ENCODE results near the gene MGLL.

MGLL gene

GRCh38 chr3:127849368-127849767 is 27.1 kb upstream of the MGLL start:
- no peak overlapping the region for H3K4me3 ChIP-seq (ENCODE audit: low read depth, low read length)
- TF ChIP-seq, protein P1, sequence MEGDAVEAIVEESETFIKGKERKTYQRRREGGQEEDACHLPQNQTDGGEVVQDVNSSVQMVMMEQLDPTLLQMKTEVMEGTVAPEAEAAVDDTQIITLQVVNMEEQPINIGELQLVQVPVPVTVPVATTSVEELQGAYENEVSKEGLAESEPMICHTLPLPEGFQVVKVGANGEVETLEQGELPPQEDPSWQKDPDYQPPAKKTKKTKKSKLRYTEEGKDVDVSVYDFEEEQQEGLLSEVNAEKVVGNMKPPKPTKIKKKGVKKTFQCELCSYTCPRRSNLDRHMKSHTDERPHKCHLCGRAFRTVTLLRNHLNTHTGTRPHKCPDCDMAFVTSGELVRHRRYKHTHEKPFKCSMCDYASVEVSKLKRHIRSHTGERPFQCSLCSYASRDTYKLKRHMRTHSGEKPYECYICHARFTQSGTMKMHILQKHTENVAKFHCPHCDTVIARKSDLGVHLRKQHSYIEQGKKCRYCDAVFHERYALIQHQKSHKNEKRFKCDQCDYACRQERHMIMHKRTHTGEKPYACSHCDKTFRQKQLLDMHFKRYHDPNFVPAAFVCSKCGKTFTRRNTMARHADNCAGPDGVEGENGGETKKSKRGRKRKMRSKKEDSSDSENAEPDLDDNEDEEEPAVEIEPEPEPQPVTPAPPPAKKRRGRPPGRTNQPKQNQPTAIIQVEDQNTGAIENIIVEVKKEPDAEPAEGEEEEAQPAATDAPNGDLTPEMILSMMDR (IDR thresholded peaks at IDR 0.05; ENCODE audit: insufficient read depth, low read depth, low read length, missing control alignments): no peak
- no peak for DNase-seq (ENCODE audit: low read depth)

DNA sequence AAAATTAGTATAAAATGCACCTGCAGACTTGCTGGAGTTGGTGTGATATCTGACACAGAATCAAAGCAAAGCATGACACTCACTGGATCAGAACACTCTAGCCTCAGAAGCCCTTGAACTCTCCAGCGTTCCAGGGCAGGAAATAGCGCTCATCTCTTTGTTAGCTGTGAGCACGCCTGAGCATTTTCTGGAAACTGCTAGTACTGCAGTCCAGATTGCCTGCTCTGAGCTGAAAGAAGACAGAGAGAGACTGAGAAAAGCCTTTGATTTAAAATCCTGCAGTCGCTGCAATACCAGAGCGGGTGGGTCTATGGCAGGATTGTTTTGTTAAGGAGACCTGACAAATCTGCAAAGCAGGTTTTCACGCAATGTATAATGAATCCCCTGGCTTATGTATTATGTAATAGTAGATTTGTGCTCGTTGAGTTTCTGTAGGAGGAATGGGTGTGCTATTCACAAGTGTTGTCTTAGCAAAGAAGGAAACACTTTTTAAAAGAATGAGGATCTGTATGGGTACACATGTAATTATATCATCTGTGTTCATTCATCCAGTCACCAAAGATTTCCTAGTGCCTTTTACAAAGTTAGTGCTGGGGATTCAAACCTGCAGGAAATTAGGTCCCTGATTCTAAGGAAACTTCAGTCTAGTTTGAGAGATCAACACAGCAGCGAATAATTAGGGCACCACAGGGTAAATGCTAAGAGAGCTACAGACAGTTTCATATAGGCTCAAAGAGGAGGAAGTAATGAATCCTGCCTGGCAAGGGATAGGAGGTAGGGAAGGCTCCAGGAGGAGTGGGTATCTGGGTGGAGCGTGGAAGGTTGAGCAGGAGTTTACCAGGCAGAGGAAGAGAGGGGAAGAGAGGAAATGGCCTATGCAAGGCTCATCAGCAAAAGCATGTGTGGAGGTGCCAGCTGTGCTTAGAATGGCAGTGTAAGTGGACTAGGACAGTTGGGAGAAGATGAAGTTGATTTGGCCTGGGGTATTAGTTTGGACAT is 26.1 kb upstream of the MGLL start:
- DNase-seq (ENCODE audit: low read depth): no peak
- TF ChIP-seq, protein P1 (IDR thresholded peaks at IDR 0.05; ENCODE audit: insufficient read depth, low read depth, low read length, missing control alignments): no peak
- H3K4me3 ChIP-seq (ENCODE audit: low read depth, low read length): no peak overlapping the region

DNA sequence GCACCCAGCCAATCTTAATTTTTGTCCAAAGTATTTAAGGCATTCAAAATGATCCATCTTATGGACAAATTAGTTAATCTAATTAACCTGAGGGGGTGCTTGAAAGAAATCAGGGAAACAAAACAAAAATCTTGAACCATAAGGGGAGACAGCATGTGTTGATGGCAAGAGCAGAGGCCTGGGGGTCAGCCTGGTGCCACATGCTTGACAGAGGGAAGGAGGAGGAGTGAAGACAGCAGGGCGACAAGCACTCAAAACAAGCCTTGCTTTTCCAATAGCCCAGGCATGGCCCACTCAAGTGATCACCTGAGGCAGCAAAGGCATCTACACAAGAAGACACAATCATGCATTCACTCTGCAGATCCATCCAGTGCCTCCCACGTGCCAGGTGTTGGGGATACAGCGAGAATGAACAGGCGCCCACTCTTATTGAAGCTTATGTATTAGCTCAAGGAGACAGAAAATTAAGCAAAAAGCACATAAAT is 25.0 kb upstream of the MGLL start:
- TF ChIP-seq, protein P1 (IDR thresholded peaks at IDR 0.05; ENCODE audit: insufficient read depth, low read depth, low read length, missing control alignments): no peak
- H3K4me3 ChIP-seq (ENCODE audit: low read depth, low read length): no peak overlapping the region
- no peak for DNase-seq (ENCODE audit: low read depth)

DNA sequence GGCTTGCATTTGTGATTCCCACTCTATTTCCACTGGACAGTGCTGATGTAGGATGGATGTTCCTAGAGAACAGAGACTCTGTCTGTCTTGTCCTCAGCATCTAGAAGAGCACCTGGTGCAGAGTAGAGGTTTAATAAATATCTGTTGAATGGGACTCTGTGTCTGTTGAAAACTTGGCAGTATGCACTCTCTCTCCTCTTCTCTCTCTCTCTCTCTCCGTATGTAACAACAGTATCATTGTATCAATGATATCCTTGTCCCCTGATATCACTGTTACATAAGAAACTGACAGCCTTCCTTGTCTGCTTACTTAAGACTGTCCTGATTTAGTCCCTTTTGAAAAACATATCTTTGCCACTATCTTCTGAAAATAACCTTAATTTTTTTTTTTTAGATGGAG is 24.3 kb upstream of the MGLL start:
- DNase-seq (ENCODE audit: low read depth): no peak
- no peak overlapping the region for H3K4me3 ChIP-seq (ENCODE audit: low read depth, low read length)
- TF ChIP-seq, protein P1 (IDR thresholded peaks at IDR 0.05; ENCODE audit: insufficient read depth, low read depth, low read length, missing control alignments): no peak

DNA sequence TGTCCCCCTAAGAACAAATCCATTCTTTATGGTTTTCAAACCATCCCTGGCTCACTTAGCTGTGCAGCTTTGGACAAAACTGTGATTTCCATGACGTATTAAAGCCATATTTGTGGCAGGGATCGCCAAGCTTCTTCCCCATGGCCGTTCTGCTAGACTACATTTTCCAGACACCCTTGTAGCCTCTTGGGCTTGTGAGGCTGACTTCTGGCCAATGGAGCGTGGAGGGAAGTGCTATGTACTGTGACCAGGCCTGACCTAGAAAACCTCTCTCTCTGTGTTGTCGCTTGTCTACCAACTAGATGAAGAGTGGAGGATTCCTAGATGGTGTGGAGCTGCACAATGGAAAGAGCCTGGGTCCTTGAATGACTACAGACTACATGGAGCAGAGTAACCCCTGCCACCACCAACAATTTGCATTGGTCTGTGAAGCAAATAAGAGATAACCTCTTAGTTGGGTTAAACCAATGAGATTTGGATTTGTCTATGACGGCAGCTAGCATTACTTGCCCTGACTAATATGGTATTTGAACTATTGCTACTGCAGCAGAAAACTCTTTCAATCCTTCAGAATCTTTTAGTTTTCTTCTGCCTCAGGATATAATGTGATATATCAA is 22.1 kb upstream of the MGLL start:
- DNase-seq (ENCODE audit: low read depth): peak; percentile 65

GRCh38 chr3:127840671-127841070 is 18.4 kb upstream of the MGLL start:
- no peak overlapping the region for H3K4me3 ChIP-seq (ENCODE audit: low read depth, low read length)
- TF ChIP-seq, protein P1 (IDR thresholded peaks at IDR 0.05; ENCODE audit: insufficient read depth, low read depth, low read length, missing control alignments): no peak
- no peak for DNase-seq (ENCODE audit: low read depth)

More for the DNA sequence above, 22.1 kb upstream of the MGLL start:
- TF ChIP-seq, protein P1 (IDR thresholded peaks at IDR 0.05; ENCODE audit: insufficient read depth, low read depth, low read length, missing control alignments): no peak
- H3K4me3 ChIP-seq (ENCODE audit: low read depth, low read length): no peak overlapping the region
